Measurements from ENCODE around the gene SPNS3.

Gene SPNS3

GRCh38 chr17:4532860-4533522, 99.3 kb downstream of the SPNS3 start:
- no peak for DNase-seq

DNA sequence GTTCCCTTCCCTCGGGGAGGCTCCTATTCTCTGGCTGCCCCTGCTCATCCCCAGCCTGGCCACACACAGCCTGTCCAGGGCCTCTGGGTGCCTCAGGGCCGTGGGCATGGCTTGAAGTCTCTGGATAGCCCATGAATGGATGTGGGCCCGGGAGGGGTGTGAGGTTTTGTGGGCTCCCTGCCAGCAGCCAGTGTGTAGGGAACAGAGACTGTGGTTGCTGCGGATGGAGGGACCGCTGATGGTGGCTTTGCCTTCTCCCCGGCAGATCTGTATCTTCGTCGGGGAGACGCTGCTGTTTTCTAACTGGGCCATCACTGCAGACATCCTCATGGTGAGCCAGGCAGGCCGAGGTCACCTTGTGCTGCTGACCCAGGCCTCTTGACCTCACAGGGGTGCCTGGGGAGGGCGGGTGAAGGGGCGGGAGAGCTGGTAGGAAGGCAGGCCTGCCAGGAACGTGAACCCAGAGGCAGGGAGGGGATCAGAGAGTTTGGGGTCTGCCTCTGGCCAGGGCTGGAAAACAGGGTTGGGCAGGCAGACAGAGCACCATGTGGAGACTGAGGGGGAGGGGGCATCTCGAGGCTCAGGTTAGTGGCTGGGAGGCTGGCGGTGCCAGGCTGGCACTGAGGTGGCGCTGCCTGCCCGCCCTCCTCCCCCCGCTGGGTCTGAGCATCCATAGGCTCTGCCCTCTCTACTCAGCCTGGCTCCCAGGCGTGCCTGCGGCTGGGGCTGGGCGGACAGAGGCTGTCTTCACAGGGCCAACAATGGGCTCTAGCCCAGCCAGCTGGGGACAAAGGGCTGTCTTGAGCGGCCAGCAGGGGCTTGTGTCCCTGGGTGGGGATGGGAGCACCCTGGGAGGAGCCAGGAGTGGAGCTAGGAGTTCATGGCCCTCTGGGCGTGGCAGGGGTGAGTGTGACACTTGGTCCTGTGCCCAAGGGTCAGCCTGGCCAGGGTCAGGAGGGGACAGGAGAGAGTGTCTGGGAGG, 100.1 kb downstream of the SPNS3 start:
- no peak for DNase-seq

GRCh38 chr17:4534515-4534914, 100.8 kb downstream of the SPNS3 start:
- DNase-seq = no peak

- no peak for DNase-seq
Measured at GRCh38 chr17:4534928-4535666, 101.4 kb downstream of the SPNS3 start.

DNA sequence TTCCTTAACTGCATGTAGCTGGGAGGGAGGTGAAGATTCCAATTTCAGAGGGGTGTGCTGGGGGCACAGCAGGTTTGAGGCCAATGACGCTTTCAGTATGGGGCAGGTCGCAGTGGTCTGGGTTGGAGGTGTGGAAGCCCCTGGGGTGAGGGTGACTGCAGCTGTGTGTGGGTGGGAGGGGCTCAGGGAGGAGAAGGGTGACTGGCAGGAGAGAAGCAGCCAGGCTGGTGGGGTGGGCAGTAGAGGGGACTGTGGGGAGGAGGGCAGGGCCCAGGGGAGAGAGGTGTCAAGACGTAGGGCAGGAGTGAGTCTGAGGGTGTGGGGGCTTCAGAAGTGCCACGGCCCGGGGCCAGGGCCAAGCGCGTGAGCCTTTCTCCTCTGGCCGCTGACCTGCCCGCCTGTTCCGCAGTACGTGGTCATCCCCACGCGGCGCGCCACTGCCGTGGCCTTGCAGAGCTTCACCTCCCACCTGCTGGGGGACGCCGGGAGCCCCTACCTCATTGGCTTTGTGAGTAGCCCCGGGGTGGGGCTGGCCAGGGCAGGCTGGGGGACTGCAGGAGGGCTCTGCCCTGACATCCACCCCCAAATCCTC, 102.0 kb downstream of the SPNS3 start:
- DNase-seq = no peak

- DNase-seq = no peak
Measured at GRCh38 chr17:4536259-4536741, 102.6 kb downstream of the SPNS3 start.

DNA sequence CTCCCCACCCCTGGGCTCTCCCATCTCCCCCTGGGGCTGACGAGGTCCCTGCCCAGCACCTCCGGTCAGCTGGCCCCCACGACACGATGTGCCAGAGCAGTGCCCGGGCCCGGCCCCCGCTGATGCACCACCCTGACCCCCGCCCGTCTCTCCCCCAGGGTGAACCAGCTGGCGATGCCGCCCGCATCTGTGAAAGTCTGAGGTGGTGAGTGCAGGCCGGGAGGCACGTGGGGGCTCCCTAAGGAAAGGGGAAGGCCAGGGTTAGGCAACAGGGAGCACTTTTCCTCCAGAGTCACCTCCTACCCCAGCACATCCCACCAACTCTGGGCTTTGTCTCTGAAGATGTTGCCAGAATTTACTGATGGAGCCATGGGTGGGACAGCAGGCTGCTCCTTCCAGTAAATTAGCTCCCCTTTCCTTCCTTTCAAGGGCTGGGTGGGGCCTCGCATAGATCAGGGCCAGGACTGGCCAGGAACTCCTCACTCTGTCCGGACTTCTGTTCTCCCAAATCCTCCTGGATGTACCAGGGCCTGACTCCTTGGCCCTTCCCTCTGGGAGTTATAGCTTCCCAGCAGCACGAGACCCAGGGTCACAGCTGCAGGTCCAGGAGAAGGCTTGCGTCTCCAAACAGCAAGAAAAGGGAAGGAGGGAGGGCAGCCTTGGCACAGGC, 103.1 kb downstream of the SPNS3 start:
- no peak for DNase-seq
